Neural progenitor cell (in vitro differentiated cells): ENCODE measurements around the gene FER1L5. TPM values are rescaled to one million over a fixed set of nuclear protein-coding genes. Genes with fewer than 3 reads are reported as not detected.

ENCODE experiments used
- DNase-seq: peaks from one replicate; pipeline ENCODE4 v3.0.0-alpha.2; 2016; ENCODE audit warnings: low spot score
- H2AFZ ChIP-seq: fragments of 200-600 bp; sonication (generic); replicated peaks from 2 replicates; pipeline ENCODE4 v1.6.1; 2016; ENCODE audit warnings: antibody characterized with exemption
- H3F3A ChIP-seq: fragments of 200-600 bp; sonication (generic); 2 replicates; pipeline ENCODE4 v1.6.1; 2016; ENCODE audit warnings: antibody characterized with exemption, low read depth
- H3K27ac ChIP-seq: fragments of 200-600 bp; sonication (generic); 2 replicates; pipeline ENCODE4 v1.5.1; 2016; ENCODE audit warnings: mild to moderate bottlenecking
- H3K27me3 ChIP-seq: fragments of 200-600 bp; sonication (generic); 2 replicates; pipeline ENCODE4 v1.6.1; 2016; ENCODE audit warnings: mild to moderate bottlenecking, moderate library complexity
- H3K36me3 ChIP-seq: fragments of 200-600 bp; sonication (generic); 2 replicates; pipeline ENCODE4 v1.5.1; 2016
- H3K4me1 ChIP-seq: fragments of 200-600 bp; sonication (generic); 2 replicates; pipeline ENCODE4 v1.6.1; 2016; ENCODE audit warnings: mixed run types
- H3K4me2 ChIP-seq: fragments of 200-600 bp; sonication (generic); 2 replicates; pipeline ENCODE4 v1.6.1; 2016
- H3K4me3 ChIP-seq: fragments of 200-600 bp; sonication (generic); 2 replicates; pipeline ENCODE4 v1.5.1; 2016
- H3K79me2 ChIP-seq: fragments of 200-600 bp; sonication (generic); 2 replicates; pipeline ENCODE4 v1.6.1; 2016; ENCODE audit warnings: low read depth
- H3K9ac ChIP-seq: fragments of 200-600 bp; sonication (generic); 2 replicates; pipeline ENCODE4 v1.6.1; 2016
- H3K9me3 ChIP-seq: fragments of 200-600 bp; sonication (generic); 2 replicates; pipeline ENCODE4 v1.5.1; 2016; ENCODE audit warnings: low read depth
- H4K20me1 ChIP-seq: fragments of 200-600 bp; sonication (generic); 2 replicates; pipeline ENCODE4 v1.6.1; 2016; ENCODE audit warnings: low read depth
- H3K27ac Mint-ChIP-seq: 3 replicates; pipeline ENCODE4 v1.8.0; 2021; ENCODE audit warnings: mixed read lengths
- H3K27me3 Mint-ChIP-seq: 2 replicates; pipeline ENCODE4 v1.8.0; 2022; ENCODE audit warnings: low read depth, mild to moderate bottlenecking, inconsistent platforms, moderate library complexity, mixed read lengths; ENCODE audit not compliant: insufficient read depth
- H3K36me3 Mint-ChIP-seq: 3 replicates; pipeline ENCODE4 v1.8.0; 2021; ENCODE audit warnings: mixed read lengths
- H3K4me1 Mint-ChIP-seq: 3 replicates; pipeline ENCODE4 v1.8.0; 2021; ENCODE audit warnings: mixed read lengths
- H3K4me3 Mint-ChIP-seq: 3 replicates; pipeline ENCODE4 v1.8.0; 2021; ENCODE audit warnings: mild to moderate bottlenecking, moderate library complexity, mixed read lengths
- H3K9me3 Mint-ChIP-seq: 3 replicates; pipeline ENCODE4 v1.8.0; 2020; ENCODE audit warnings: mixed read lengths
- EZH2 ChIP-seq: fragments of 200-600 bp; sonication (generic); IDR thresholded peaks from 2 replicates; pipeline ENCODE4 v1.6.1; 2017; ENCODE audit warnings: antibody characterized with exemption, mild to moderate bottlenecking, moderate library complexity
- EZH2phosphoT487 ChIP-seq: fragments of 200-600 bp; sonication (generic); IDR thresholded peaks from 2 replicates; pipeline ENCODE4 v1.6.1; 2017; ENCODE audit warnings: antibody characterized with exemption
- total RNA-seq: library from RNA; depleted of rRNA; stranded (reverse); fragments of >200 nt; gene quantifications from 2 replicates; pipeline ENCODE4 v1.2.3, GENCODE V29; 2015; ENCODE audit warnings: low replicate concordance
- TF ChIP-seq, protein P1 (sequence below): fragments of 200-600 bp; sonication (generic); IDR thresholded peaks from 2 replicates; pipeline ENCODE4 v1.5.1; 2017; ENCODE audit warnings: antibody characterized with exemption, mild to moderate bottlenecking

The FER1L5 gene
- total RNA-seq, 1 donor from 2014 or later = 1.7 TPM

DNA sequence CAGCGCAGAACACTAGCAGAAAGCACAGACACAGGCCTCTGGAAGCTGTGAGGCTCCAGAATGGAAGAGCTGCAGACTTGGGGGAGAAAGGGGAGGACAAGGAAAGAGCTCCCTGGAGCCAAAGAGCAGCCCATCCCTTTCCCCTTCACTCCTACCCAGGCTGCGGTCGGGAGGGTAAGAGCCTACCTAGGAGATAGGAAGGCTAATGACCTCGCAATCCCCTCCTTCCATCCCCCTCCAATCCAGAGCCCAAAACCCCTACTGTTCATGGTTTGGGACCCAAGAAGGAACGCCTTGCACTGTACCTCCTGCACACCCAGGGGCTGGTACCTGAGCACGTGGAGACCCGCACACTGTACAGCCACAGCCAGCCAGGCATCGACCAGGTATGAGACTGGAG, 57.5 kb downstream of the FER1L5 start:
- H4K20me1 ChIP-seq = peaks cover 2% of the 10 kb centered on the region
- H3K4me1 ChIP-seq = no peaks in the 10 kb centered on the region
- H3K4me1 Mint-ChIP-seq = peaks cover 4% of the 10 kb centered on the region
- H3K4me3 ChIP-seq = no peak overlapping the region
- no peaks in the 10 kb centered on the region for H3K27me3 ChIP-seq
- peaks cover 20% of the 10 kb centered on the region for H3K36me3 Mint-ChIP-seq
- no peaks in the 10 kb centered on the region for H3K36me3 ChIP-seq
- no peak for DNase-seq
- H3F3A ChIP-seq = no peaks in the 10 kb centered on the region
- H3K27ac ChIP-seq = no peak overlapping the region
- H3K4me2 ChIP-seq = no peak overlapping the region
- H2AFZ ChIP-seq = no peak overlapping the region
- no peaks in the 10 kb centered on the region for H3K9me3 ChIP-seq
- no peaks in the 10 kb centered on the region for H3K9me3 Mint-ChIP-seq
- H3K79me2 ChIP-seq = no peaks in the 10 kb centered on the region
- H3K27me3 Mint-ChIP-seq = no peaks in the 10 kb centered on the region
- H3K4me3 Mint-ChIP-seq = no peak overlapping the region
- no peak overlapping the region for H3K9ac ChIP-seq
- no peak for TF ChIP-seq EZH2
- TF ChIP-seq, protein P1, sequence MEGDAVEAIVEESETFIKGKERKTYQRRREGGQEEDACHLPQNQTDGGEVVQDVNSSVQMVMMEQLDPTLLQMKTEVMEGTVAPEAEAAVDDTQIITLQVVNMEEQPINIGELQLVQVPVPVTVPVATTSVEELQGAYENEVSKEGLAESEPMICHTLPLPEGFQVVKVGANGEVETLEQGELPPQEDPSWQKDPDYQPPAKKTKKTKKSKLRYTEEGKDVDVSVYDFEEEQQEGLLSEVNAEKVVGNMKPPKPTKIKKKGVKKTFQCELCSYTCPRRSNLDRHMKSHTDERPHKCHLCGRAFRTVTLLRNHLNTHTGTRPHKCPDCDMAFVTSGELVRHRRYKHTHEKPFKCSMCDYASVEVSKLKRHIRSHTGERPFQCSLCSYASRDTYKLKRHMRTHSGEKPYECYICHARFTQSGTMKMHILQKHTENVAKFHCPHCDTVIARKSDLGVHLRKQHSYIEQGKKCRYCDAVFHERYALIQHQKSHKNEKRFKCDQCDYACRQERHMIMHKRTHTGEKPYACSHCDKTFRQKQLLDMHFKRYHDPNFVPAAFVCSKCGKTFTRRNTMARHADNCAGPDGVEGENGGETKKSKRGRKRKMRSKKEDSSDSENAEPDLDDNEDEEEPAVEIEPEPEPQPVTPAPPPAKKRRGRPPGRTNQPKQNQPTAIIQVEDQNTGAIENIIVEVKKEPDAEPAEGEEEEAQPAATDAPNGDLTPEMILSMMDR = no peak
- no peak for TF ChIP-seq EZH2phosphoT487
- no peak overlapping the region for H3K27ac Mint-ChIP-seq

GRCh38 chr2:96701636-96702035, 59.1 kb downstream of the FER1L5 start:
- Histone ChIP-seq H3K79me2 (no peaks in the 10 kb centered on the region), H3K4me2 (no peak overlapping the region), H4K20me1 (peaks cover 2% of the 10 kb centered on the region), H3K27ac (no peak overlapping the region), H3K36me3 (no peaks in the 10 kb centered on the region), H3K27me3 (no peaks in the 10 kb centered on the region), H3K9me3 (no peaks in the 10 kb centered on the region), H3F3A (no peaks in the 10 kb centered on the region), H2AFZ (no peak overlapping the region), H3K9ac (no peak overlapping the region), H3K4me3 (no peak overlapping the region), H3K4me1 (no peaks in the 10 kb centered on the region)
- H3K9me3 Mint-ChIP-seq = no peaks in the 10 kb centered on the region
- H3K27ac Mint-ChIP-seq = no peak overlapping the region
- TF ChIP-seq EZH2phosphoT487 (no peak), EZH2 (no peak)
- TF ChIP-seq, protein P1 = no peak
- peaks cover 34% of the 10 kb centered on the region for H3K36me3 Mint-ChIP-seq
- no peak overlapping the region for H3K4me3 Mint-ChIP-seq
- H3K27me3 Mint-ChIP-seq = no peaks in the 10 kb centered on the region
- DNase-seq = no peak
- H3K4me1 Mint-ChIP-seq = no peaks in the 10 kb centered on the region

GRCh38 chr2:96702098-96702785, 59.7 kb downstream of the FER1L5 start:
- Mint-ChIP-seq H3K27me3 (no peaks in the 10 kb centered on the region), H3K9me3 (no peaks in the 10 kb centered on the region), H3K4me3 (no peak overlapping the region), H3K36me3 (peaks cover 39% of the 10 kb centered on the region), H3K27ac (no peak overlapping the region), H3K4me1 (no peaks in the 10 kb centered on the region)
- Histone ChIP-seq H3K4me2 (no peak overlapping the region), H3K79me2 (no peaks in the 10 kb centered on the region), H3K27ac (no peak overlapping the region), H3F3A (no peaks in the 10 kb centered on the region), H3K27me3 (no peaks in the 10 kb centered on the region), H4K20me1 (peaks cover 2% of the 10 kb centered on the region), H3K36me3 (no peaks in the 10 kb centered on the region), H2AFZ (no peak overlapping the region), H3K4me1 (no peaks in the 10 kb centered on the region), H3K4me3 (no peak overlapping the region), H3K9ac (no peak overlapping the region), H3K9me3 (no peaks in the 10 kb centered on the region)
- no peak for DNase-seq
- TF ChIP-seq, protein P1 = no peak
- no peak for TF ChIP-seq EZH2
- no peak for TF ChIP-seq EZH2phosphoT487
